ENCODE results near the gene RSRC1. TPM values are rescaled to one million over a fixed set of nuclear protein-coding genes. Genes with fewer than 3 reads are reported as not detected.

RSRC1 gene
- total RNA-seq, 4 donors from 2014 or later: 27.7 to 36.7 (median 31.9) TPM

DNA sequence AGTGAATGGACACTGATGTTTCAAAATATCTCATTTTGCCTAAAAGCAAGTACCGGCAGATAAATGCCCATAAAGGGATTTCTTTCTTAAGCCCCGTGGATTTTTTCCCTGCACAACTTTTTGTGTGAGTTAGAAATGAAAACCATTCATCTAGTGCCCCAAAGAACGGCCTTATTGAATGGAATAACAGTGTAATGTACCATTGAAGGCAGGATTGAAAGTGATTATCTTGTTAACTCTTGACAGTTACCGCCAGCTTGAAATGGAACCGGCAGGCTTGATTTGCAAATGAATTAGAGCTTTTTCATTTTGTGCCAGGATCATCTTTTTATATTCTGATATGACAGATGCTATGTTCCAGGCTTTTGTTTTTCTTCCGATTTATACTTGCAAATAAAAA lies 162.2 kb downstream of the RSRC1 start:
- Histone ChIP-seq H3K27me3 (no peaks in the 10 kb centered on the region), H3K36me3 (no peaks in the 10 kb centered on the region), H3K4me1 (no peaks in the 10 kb centered on the region), H3K9me3 (peaks cover 0 to 2% (median 0%) of the 10 kb centered on the region in 3 donors), H3K4me3 (no peak overlapping the region), H3K27ac (no peak overlapping the region)
- TF ChIP-seq, protein P1, sequence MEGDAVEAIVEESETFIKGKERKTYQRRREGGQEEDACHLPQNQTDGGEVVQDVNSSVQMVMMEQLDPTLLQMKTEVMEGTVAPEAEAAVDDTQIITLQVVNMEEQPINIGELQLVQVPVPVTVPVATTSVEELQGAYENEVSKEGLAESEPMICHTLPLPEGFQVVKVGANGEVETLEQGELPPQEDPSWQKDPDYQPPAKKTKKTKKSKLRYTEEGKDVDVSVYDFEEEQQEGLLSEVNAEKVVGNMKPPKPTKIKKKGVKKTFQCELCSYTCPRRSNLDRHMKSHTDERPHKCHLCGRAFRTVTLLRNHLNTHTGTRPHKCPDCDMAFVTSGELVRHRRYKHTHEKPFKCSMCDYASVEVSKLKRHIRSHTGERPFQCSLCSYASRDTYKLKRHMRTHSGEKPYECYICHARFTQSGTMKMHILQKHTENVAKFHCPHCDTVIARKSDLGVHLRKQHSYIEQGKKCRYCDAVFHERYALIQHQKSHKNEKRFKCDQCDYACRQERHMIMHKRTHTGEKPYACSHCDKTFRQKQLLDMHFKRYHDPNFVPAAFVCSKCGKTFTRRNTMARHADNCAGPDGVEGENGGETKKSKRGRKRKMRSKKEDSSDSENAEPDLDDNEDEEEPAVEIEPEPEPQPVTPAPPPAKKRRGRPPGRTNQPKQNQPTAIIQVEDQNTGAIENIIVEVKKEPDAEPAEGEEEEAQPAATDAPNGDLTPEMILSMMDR (IDR thresholded peaks at IDR 0.05 in 4 of 5, conservative IDR thresholded peaks at IDR 0.05 in 1 of 5): no peak
- no peak for TF ChIP-seq POLR2A (IDR thresholded peaks at IDR 0.05)
- intact Hi-C loops (cut with DNase I; ENCODE audit: low total_unique reads): no loop called here
- no peak for ATAC-seq
- DNase-seq: no peak
- in situ Hi-C loops (cut with MboI; ENCODE audit: low sequenced_read_pairs in 4 of 4): no loop called here

DNA sequence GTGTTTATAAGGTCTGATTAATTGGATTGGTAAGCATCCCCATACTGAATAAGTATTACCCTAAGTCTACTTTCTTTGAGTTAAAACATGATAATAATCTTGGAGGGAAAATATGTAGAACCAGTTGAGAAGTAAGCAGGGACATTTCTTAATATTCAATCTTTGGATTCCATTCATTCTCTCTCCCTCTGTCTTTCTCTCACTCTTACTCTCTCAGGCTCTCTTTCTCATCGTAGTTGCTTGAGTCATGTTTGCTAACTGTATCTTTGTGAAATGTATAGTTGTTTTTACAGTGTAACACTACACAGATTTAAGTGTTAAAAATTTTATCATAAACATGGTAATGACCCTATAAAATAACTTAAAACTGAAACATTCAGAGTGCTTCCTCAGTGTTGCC lies 163.8 kb downstream of the RSRC1 start:
- Histone ChIP-seq H3K27ac (no peak overlapping the region), H3K36me3 (no peaks in the 10 kb centered on the region), H3K27me3 (no peaks in the 10 kb centered on the region), H3K4me1 (no peaks in the 10 kb centered on the region), H3K4me3 (no peak overlapping the region), H3K9me3 (no peaks in the 10 kb centered on the region)
- DNase-seq: no peak
- TF ChIP-seq, protein P1 (IDR thresholded peaks at IDR 0.05 in 4 of 5, conservative IDR thresholded peaks at IDR 0.05 in 1 of 5): no peak
- TF ChIP-seq POLR2A (IDR thresholded peaks at IDR 0.05): no peak
- ATAC-seq: no peak
- in situ Hi-C loops (cut with MboI; ENCODE audit: low sequenced_read_pairs in 4 of 4) (no loop called here), intact Hi-C loops (cut with DNase I; ENCODE audit: low total_unique reads) (no loop called here)

DNA sequence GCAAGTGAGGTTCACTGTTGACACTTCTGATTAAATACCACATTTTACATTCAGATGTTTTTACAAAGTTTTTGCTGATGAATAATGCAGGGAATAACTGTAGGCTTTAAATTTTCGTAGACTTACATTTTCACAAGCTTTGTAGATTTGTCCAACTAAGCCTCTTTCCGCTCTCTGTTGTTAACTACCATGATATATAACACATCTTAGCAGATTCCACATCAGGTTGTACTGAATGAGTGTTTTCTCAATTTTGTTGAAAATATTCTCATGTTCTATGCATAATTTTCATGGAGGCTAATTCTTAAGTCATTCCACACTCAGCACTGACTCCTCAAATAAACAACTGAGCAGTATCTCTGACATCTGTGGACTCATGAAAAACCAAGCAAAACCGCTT lies 168.3 kb downstream of the RSRC1 start:
- in situ Hi-C loops (cut with MboI; ENCODE audit: low sequenced_read_pairs in 4 of 4): no loop called here
- no peaks in the 10 kb centered on the region for H3K4me1 ChIP-seq
- intact Hi-C loops (cut with DNase I; ENCODE audit: low total_unique reads): no loop called here

DNA sequence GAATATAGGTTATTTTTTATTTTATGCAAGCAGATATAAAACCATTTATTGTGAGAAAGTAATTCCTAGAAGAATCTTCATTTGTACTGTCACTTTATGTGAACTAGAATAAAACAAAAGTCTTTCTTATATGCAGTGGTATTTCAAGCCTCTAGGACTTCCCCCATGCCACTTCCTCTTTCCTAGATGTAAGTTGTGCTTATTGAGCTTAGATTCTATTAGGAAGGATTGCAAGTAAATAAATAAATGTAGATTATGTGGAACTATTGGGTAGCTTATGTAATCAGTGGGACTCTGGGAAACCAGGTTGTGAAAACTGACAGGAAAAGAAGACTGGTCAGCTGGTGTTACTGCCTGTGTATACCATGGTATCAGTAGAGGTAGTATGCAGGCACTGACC lies 169.7 kb downstream of the RSRC1 start:
- TF ChIP-seq POLR2A (IDR thresholded peaks at IDR 0.05): no peak
- TF ChIP-seq, protein P1 (IDR thresholded peaks at IDR 0.05 in 4 of 5, conservative IDR thresholded peaks at IDR 0.05 in 1 of 5): no peak
- H3K27ac ChIP-seq: no peak overlapping the region
- intact Hi-C loops (cut with DNase I; ENCODE audit: low total_unique reads) (no loop called here), in situ Hi-C loops (cut with MboI; ENCODE audit: low sequenced_read_pairs in 4 of 4) (no loop called here)
- H3K27me3 ChIP-seq: no peaks in the 10 kb centered on the region
- ATAC-seq (no peak), DNase-seq (no peak)
- no peaks in the 10 kb centered on the region for H3K9me3 ChIP-seq
- no peaks in the 10 kb centered on the region for H3K36me3 ChIP-seq
- H3K4me3 ChIP-seq: no peak overlapping the region
- H3K4me1 ChIP-seq: no peaks in the 10 kb centered on the region

More for the DNA sequence above, 168.3 kb downstream of the RSRC1 start:
- Histone ChIP-seq H3K36me3 (no peaks in the 10 kb centered on the region), H3K4me3 (no peak overlapping the region), H3K27me3 (no peaks in the 10 kb centered on the region), H3K27ac (no peak overlapping the region), H3K9me3 (no peaks in the 10 kb centered on the region)
- DNase-seq: no peak
- TF ChIP-seq POLR2A (IDR thresholded peaks at IDR 0.05): no peak
- TF ChIP-seq, protein P1 (IDR thresholded peaks at IDR 0.05 in 4 of 5, conservative IDR thresholded peaks at IDR 0.05 in 1 of 5): no peak
- ATAC-seq: no peak

DNA sequence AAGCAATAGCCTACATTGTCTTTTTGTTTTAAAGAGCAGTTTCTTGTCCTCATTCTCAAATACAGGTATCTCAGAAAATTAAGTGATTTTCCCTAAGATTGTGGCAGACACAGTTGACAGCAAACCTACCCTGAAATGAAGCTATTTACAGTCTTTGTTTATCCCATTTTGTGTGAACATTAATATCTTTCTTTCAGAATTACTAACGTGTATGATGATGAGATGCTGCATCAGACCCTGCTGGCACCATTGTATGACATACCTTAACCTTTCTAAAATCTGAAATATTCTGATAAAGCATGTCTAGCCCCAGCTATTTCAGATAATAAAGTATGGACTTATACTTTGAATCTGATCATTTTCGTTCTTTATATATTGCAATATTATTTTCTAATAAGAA lies 185.9 kb downstream of the RSRC1 start:
- intact Hi-C loops (cut with DNase I; ENCODE audit: low total_unique reads) (no loop called here), in situ Hi-C loops (cut with MboI; ENCODE audit: low sequenced_read_pairs in 4 of 4) (no loop called here)
- DNase-seq: no peak
- TF ChIP-seq POLR2A (IDR thresholded peaks at IDR 0.05): no peak
- TF ChIP-seq, protein P1 (IDR thresholded peaks at IDR 0.05 in 4 of 5, conservative IDR thresholded peaks at IDR 0.05 in 1 of 5): no peak
- Histone ChIP-seq H3K36me3 (no peaks in the 10 kb centered on the region), H3K4me3 (no peak overlapping the region), H3K27me3 (no peaks in the 10 kb centered on the region), H3K4me1 (no peaks in the 10 kb centered on the region), H3K9me3 (no peaks in the 10 kb centered on the region), H3K27ac (no peak overlapping the region)
- ATAC-seq: no peak

All from gastrocnemius medialis (tissue), 4 donors.